ENCODE measurements around the gene JAML. TPM values are rescaled to one million over a fixed set of nuclear protein-coding genes. Genes with fewer than 3 reads are reported as not detected.

JAML gene
- total RNA-seq, 1 experiment from 2014 or later, result 0.30 TPM

DNA sequence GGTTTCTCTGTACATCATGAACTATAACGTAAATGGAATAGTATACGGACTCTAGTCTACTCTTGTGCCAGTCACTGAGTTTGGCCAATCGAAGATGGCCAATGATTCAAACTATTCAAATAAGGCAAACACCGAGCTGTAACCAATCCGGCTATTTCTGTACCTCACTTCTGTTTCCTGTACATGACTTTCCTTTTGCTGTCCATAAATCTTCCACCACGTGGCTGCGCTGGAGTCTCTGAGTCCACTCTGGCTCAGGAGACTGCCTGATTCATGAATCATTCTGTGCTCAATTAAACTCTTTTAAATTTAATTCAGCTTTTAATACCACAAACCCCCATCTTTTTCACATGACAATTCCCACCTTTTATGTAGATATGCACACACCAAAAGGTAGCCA lies 1.5 kb upstream of the JAML start:
- intact Hi-C loops (cut with micrococcal nuclease), result no loop called here
- Histone ChIP-seq H3K36me3 (ENCODE audit: control insufficient read depth in 1 of 2, insufficient read depth in 2 of 2, low read length in 2 of 2) (no peaks in the 10 kb centered on the region), H3K9me2 (ENCODE audit: insufficient read depth) (no peaks in the 10 kb centered on the region), H3K9me3 (ENCODE audit: control insufficient read depth in 1 of 2, insufficient read depth in 1 of 2, low read depth in 1 of 2, low read length in 2 of 2) (no peaks in the 10 kb centered on the region), H3K4me2 (ENCODE audit: low read length) (no peak overlapping the region), H3K4me1 (ENCODE audit: control insufficient read depth in 1 of 2, insufficient read depth in 2 of 2, low read length in 2 of 2) (no peaks in the 10 kb centered on the region), H3K4me3 (replicated peaks in 1 of 2; ENCODE audit: low read depth in 1 of 2, low read length in 2 of 2) (no peak overlapping the region), H4K20me1 (ENCODE audit: insufficient read depth) (no peaks in the 10 kb centered on the region), H3K27ac (ENCODE audit: low read depth, low read length) (no peak overlapping the region), H2AFZ (ENCODE audit: low read depth, low read length, poor library complexity, severe bottlenecking) (no peak overlapping the region), H3K79me2 (ENCODE audit: insufficient read depth, low read length) (no peaks in the 10 kb centered on the region), H3K27me3 (ENCODE audit: insufficient read depth, low read length) (no peaks in the 10 kb centered on the region; the same call in 1 of the 2 replicates), H3K9ac (ENCODE audit: low read length) (no peak overlapping the region)
- no peak for ATAC-seq
- no peak for DNase-seq (ENCODE audit: low read depth, low spot score)
- ChIA-PET CTCF (no interaction called here), RAD21 (ENCODE audit: low non-redundant PET in 1 of 2, low total read pairs in 2 of 2, uncharacterized antibody in 2 of 2, unreplicated experiment in 2 of 2) (no interaction called here), POLR2A (no interaction called here)
- BruUV-seq (replicated peaks), result no TSS peak
- no peak for TF ChIP-seq SRF (IDR thresholded peaks at IDR 0.05; ENCODE audit: low read depth)
- peak; percentile 25; the same call in 1 of the 2 replicates for TF ChIP-seq RAD21 (IDR thresholded peaks at IDR 0.05; ENCODE audit: low read depth)

DNA sequence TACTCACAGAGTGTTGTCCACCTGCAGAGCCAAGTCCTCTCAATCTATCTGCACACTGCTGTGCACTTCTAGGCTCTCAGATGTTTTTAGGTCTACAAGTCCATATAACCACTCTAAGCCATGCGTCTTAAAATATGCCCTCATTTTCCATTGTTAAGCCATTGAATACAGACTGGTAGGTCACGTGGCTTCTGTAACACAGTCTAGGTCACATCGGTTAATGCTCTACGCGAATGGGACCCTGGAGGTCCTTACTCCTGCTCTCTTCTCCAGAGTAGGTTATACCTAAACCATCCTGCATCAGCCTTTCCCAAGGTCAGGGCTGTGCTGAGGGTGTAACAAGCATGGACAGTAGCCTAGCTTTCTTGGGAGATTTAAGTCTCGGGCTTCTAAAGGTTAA lies 819 bp downstream of the JAML start:
- Histone ChIP-seq H3K4me2 (ENCODE audit: low read length) (no peak overlapping the region), H3K9me3 (ENCODE audit: control insufficient read depth in 1 of 2, insufficient read depth in 1 of 2, low read depth in 1 of 2, low read length in 2 of 2) (no peaks in the 10 kb centered on the region), H3K27ac (ENCODE audit: low read depth, low read length) (no peak overlapping the region), H3K9me2 (ENCODE audit: insufficient read depth) (no peaks in the 10 kb centered on the region), H3K27me3 (ENCODE audit: insufficient read depth, low read length) (no peaks in the 10 kb centered on the region; the same call in 1 of the 2 replicates), H2AFZ (ENCODE audit: low read depth, low read length, poor library complexity, severe bottlenecking) (no peak overlapping the region), H4K20me1 (ENCODE audit: insufficient read depth) (no peaks in the 10 kb centered on the region), H3K79me2 (ENCODE audit: insufficient read depth, low read length) (no peaks in the 10 kb centered on the region), H3K4me1 (ENCODE audit: control insufficient read depth in 1 of 2, insufficient read depth in 2 of 2, low read length in 2 of 2) (no peaks in the 10 kb centered on the region), H3K4me3 (replicated peaks in 1 of 2; ENCODE audit: low read depth in 1 of 2, low read length in 2 of 2) (no peak overlapping the region), H3K36me3 (ENCODE audit: control insufficient read depth in 1 of 2, insufficient read depth in 2 of 2, low read length in 2 of 2) (no peaks in the 10 kb centered on the region), H3K9ac (ENCODE audit: low read length) (no peak overlapping the region)
- TF ChIP-seq FOSL1 (IDR thresholded peaks at IDR 0.05; ENCODE audit: low read depth) (no peak), SIN3A (IDR thresholded peaks at IDR 0.05; ENCODE audit: low read depth) (no peak), SP1 (IDR thresholded peaks at IDR 0.05; ENCODE audit: low read depth) (no peak), TCF7L2 (IDR thresholded peaks at IDR 0.05; ENCODE audit: borderline replicate concordance, extremely low read depth, insufficient read depth, insufficient read length) (no peak), MAX (IDR thresholded peaks at IDR 0.05) (no peak), JUND (IDR thresholded peaks at IDR 0.05) (no peak), ELF1 (IDR thresholded peaks at IDR 0.05; ENCODE audit: borderline replicate concordance, low read depth) (no peak)
- CTCF ChIA-PET, result no interaction called here
- ATAC-seq (no peak), DNase-seq (ENCODE audit: low read depth, low spot score) (no peak)
- RAD21 ChIA-PET (ENCODE audit: low non-redundant PET in 1 of 2, low total read pairs in 2 of 2, uncharacterized antibody in 2 of 2, unreplicated experiment in 2 of 2), result no interaction called here
- intact Hi-C loops (cut with micrococcal nuclease), result no loop called here
- POLR2A ChIA-PET, result no interaction called here
- BruUV-seq (replicated peaks), result no TSS peak
